ENCODE data around the gene CDC26.
"Not testable (repeated sequence)": the region's sequence is repeated elsewhere in the genome, so short reads cannot be mapped to it uniquely, and the experiment has no call there.

The CDC26 gene

DNA sequence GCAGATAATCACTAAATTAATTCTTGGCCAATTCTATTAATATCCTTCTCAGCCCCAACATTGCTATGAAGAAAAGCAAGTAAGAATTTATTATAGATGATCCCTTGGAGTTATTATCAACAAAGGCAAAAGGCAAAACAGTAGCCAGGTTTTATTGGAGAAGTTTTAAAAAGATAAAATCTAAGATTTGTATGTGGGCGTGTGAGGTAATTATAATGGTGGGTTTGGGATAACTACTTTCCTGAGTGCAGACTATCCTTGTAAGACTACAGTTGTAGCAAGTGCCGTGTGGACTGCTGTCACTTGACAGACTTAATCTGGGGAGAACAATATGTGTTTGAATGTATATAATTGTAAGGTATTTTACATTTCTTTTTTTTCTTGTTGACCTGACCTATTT, 30.8 kb downstream of the CDC26 start:
- in situ Hi-C loops (cut with HindIII; ENCODE audit: low sequenced_read_pairs) = no loop called here

- in situ Hi-C loops (cut with HindIII; ENCODE audit: low sequenced_read_pairs) = no loop called here
These were observed 34.2 kb downstream of the CDC26 start for GRCh38 chr9:113241161-113241560.

DNA sequence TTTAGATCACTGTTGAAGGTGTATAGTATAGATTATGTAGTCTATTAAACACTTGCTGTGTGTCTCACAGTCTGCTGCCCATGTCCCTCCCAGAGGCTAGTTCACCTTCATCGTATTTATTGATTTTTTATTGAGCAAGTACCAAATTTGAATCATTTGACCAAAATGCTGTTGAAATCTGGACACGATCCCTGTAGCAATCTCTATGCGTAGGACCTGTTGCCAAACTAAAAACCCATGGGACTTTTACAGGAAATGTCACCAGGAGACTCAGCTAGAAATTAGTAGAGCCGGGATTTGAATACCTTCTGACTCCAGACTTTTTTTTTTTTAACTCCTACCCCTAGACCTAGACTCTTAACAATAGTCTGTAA, 36.5 kb downstream of the CDC26 start:
- in situ Hi-C loops (cut with HindIII; ENCODE audit: low sequenced_read_pairs) = no loop called here

- in situ Hi-C loops (cut with HindIII; ENCODE audit: low sequenced_read_pairs) = no loop called here
These were observed 37.0 kb downstream of the CDC26 start for GRCh38 chr9:113238202-113238858.

DNA sequence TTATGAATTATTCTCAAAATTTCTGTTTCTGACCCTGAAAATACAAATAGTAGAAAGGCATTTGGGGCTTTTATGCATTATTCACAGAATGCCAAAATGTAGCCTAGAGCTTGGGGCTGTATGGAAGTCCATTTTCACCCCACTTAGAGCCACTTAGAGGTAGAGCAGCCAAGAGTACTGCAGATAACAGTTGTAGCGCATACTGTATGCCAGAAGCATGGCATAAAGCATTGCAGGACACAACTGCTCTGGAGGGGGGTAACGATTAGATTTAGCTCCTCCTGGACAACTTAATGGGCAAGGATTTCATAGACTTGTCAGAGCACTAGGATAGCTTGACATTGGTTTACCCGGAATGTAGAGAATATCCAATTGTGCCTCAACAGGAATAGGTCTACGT, 38.3 kb downstream of the CDC26 start:
- in situ Hi-C loops (cut with HindIII; ENCODE audit: low sequenced_read_pairs) = no loop called here

- in situ Hi-C loops (cut with HindIII; ENCODE audit: low sequenced_read_pairs) = not testable (repeated sequence)
These were observed 39.6 kb downstream of the CDC26 start for GRCh38 chr9:113235701-113236255.

DNA sequence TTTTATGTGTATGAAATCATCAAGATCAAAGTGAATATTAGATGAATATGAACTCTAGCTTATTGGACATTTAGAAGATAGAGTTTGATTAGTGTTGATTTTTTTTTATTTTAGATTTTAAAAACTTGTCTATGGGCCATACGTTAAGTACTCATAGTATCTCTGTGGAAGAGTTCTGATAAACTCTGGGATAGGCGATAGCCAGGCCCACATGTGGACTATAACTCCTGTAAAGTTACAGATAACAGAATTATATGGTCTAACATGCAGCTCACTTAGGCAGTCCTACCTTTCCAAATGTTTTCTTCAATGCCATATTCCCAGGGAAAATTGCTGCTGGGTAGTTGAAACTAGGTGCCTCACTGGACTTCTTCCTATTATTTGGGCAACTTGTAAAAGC, 43.7 kb downstream of the CDC26 start:
- in situ Hi-C loops (cut with HindIII; ENCODE audit: low sequenced_read_pairs) = no loop called here

DNA sequence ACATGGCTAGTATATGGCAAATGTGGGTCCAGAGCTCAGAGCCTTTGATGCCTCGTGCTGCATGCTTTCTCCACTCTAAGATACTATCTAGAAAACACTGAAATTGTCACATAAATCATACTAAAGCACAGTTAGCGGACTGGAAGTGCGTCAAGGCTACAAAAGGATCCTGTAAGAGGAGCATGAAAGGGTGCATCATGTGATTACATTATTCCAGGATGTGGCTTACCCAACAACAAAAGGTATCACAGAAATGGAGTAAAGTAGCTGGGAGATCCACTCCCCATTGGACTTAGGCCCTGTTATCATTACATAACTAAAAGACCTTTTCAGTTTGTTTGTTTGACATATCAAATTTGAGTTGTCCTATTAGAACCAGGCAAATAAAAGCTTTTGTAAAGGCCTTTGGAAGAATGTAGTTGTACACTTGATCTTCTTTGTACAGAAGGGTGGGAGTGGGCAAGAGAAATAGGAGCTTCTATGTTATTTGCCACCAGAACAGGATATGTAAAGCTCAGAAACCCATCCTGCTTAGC, 47.2 kb downstream of the CDC26 start:
- in situ Hi-C loops (cut with HindIII; ENCODE audit: low sequenced_read_pairs) = no loop called here

GRCh38 chr9:113227436-113227835, 47.9 kb downstream of the CDC26 start:
- in situ Hi-C loops (cut with HindIII; ENCODE audit: low sequenced_read_pairs) = no loop called here

- in situ Hi-C loops (cut with HindIII; ENCODE audit: low sequenced_read_pairs) = no loop called here
These were observed 51.4 kb downstream of the CDC26 start for GRCh38 chr9:113223963-113224362.

DNA sequence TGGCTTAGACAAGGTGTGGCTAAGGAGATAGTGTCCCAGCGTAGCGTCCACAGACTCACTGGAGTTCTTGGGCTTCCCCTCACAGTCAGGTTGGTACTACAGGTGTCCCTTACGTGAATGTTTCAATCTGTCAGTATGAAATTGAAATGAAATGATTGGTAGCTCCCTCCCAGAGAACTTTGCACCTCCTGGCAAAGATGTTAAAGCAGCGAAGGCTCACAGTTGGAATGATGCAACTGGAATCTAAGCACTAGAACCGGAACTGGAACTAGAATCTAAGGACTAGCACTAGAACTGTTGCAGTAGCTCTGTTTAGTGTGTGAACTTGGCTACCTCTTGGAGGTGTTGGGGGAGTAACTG, 52.9 kb downstream of the CDC26 start:
- in situ Hi-C loops (cut with HindIII; ENCODE audit: low sequenced_read_pairs) = no loop called here

GRCh38 chr9:113221800-113222481, 53.4 kb downstream of the CDC26 start:
- in situ Hi-C loops (cut with HindIII; ENCODE audit: low sequenced_read_pairs) = no loop called here

GRCh38 chr9:113221003-113221799, 54.2 kb downstream of the CDC26 start, which contains the start of the genes FKBP15 and SLC31A1:
FKBP15 (minus strand) TSS chr9:113221277; CDS start chr9:113221243, 34 bp downstream.
SLC31A1 (plus strand) TSS chr9:113221544; CDS start chr9:113256149, 34,605 bp downstream.
- in situ Hi-C loops (cut with HindIII; ENCODE audit: low sequenced_read_pairs) = no loop called here

DNA sequence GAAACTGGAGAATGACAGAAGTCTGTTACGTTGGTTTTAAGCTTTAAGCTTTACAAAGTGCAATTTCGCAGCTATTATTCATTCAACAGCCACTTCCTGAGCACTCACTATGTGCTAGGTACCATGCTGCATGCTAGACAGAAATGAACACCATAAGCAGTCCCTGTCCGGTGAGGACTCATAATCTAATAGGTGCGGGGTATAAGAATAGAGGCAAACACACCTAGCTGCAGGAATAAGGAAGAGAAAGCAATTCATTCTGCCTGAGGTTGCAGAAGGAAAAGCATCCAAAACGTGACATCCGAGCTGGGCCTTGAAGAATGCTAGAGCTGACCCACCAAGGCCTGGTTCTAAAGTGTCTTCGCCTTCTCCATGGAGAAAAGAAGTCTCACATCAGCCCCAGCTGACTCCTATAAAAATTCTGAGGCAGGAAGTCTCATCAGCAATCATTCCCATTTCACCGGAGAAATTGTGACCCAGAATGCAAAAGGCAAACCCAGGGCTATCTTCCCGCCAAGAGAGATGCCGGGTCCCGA, 54.8 kb downstream of the CDC26 start:
- in situ Hi-C loops (cut with HindIII; ENCODE audit: low sequenced_read_pairs) = no loop called here

- in situ Hi-C loops (cut with HindIII; ENCODE audit: low sequenced_read_pairs) = no loop called here
These were observed 55.4 kb downstream of the CDC26 start for GRCh38 chr9:113219969-113220368.

DNA sequence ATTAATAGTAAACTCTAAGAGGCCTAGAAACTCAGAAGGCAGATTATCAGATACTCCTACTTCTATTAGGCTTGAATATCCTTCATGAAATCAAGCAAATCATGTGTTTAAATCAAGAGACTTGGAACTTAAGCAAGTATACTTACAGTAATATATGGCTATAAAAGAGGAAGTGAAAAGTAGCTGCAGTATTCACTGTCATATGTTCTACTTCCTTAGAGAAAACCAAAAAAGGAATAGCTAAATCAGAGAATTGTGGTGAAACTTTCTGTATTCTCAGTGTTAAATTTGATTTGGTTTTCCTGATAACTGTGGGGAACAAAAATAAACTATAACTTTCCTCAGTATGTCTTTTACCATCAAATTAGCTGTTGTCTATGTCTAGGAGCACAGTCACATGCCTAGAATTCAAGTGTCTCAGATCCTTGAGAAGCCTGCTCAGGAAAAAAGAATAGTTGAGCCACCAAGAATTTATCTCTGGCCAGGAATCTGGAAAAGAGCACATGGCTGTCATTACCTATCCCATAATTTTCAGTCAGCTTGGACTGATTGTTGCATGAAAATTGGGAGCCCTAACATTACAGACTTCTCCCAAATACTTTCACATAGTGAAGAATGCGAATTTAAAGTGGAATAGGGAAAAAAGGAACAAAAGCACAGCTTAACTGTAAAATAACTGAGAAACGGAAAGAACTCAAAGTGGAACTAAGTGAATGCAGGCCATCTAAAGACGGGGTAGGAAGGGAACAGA, 56.0 kb downstream of the CDC26 start:
- in situ Hi-C loops (cut with HindIII; ENCODE audit: low sequenced_read_pairs) = no loop called here
